Sigmoid colon (tissue), 4 donors: ENCODE results near the gene LUZP2.

Experiments used
- EP300 ChIP-seq, 4 donors: sonication (generic); formaldehyde crosslinking; IDR thresholded peaks; one replicate each; pipeline ENCODE4 v1.6.1; 2017; ENCODE audit warnings: antibody characterized with exemption in 4 of 4
- POLR2AphosphoS5 ChIP-seq, 4 donors: sonication (generic); formaldehyde crosslinking; IDR thresholded peaks; one replicate each; pipeline ENCODE4 v1.6.1; 2017; ENCODE audit warnings: antibody characterized with exemption in 4 of 4
- TF ChIP-seq, protein P1 (sequence below), 4 experiments: fragments of 450-650 bp in 3 of 4; fragments of 200-600 bp in 1 of 4; IDR thresholded peaks; one replicate each; pipeline ENCODE4 v1.5.1; 2016 to 2019; ENCODE audit warnings: antibody characterized with exemption in 4 of 4, mild to moderate bottlenecking in 3 of 4, moderate library complexity in 2 of 4

- TF ChIP-seq, protein P1, sequence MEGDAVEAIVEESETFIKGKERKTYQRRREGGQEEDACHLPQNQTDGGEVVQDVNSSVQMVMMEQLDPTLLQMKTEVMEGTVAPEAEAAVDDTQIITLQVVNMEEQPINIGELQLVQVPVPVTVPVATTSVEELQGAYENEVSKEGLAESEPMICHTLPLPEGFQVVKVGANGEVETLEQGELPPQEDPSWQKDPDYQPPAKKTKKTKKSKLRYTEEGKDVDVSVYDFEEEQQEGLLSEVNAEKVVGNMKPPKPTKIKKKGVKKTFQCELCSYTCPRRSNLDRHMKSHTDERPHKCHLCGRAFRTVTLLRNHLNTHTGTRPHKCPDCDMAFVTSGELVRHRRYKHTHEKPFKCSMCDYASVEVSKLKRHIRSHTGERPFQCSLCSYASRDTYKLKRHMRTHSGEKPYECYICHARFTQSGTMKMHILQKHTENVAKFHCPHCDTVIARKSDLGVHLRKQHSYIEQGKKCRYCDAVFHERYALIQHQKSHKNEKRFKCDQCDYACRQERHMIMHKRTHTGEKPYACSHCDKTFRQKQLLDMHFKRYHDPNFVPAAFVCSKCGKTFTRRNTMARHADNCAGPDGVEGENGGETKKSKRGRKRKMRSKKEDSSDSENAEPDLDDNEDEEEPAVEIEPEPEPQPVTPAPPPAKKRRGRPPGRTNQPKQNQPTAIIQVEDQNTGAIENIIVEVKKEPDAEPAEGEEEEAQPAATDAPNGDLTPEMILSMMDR (IDR thresholded peaks at IDR 0.05), result no peak
- TF ChIP-seq POLR2AphosphoS5 (IDR thresholded peaks at IDR 0.05) (no peak), EP300 (IDR thresholded peaks at IDR 0.05) (no peak)
Observed at GRCh38 chr11:24903555-24903954, 406.7 kb downstream of the LUZP2 start.
